Stimulated activated CD4-positive, alpha-beta T cell treated with anti-CD3 and anti-CD28 coated beads, TNF-alpha, amount 100 ng/mL, for 24 hours (primary cell): ENCODE data around the gene CDKN2B-AS1.

Source experiments
- DNase-seq, 3 experiments: peaks; one replicate each; pipeline ENCODE4 v3.0.0-alpha.2; 2020; ENCODE audit warnings: low read depth in 3 of 3

CDKN2B-AS1 gene

GRCh38 chr9:22005702-22006606 is 11.4 kb downstream of the CDKN2B-AS1 start:
- DNase-seq = no peak

GRCh38 chr9:22008384-22008716 is 13.8 kb downstream of the CDKN2B-AS1 start:
- no peak for DNase-seq

- DNase-seq = peak in 1 of 3 experiments; percentile 76
Observed at GRCh38 chr9:22008717-22009505, 14.3 kb downstream of the CDKN2B-AS1 start, which contains the start of gene CDKN2B. Gene CDKN2B (minus strand): TSS chr9:22009305. CDS start chr9:22008953, 352 bp downstream.

- DNase-seq = no peak
Observed at GRCh38 chr9:22009506-22009867, 14.9 kb downstream of the CDKN2B-AS1 start.

- DNase-seq = no peak
Observed at GRCh38 chr9:22010866-22011625, 16.5 kb downstream of the CDKN2B-AS1 start.

- no peak for DNase-seq
Observed at GRCh38 chr9:22022396-22022795, 27.8 kb downstream of the CDKN2B-AS1 start.

- DNase-seq = no peak
Observed at GRCh38 chr9:22026696-22027095, 32.1 kb downstream of the CDKN2B-AS1 start.

GRCh38 chr9:22028394-22028793 is 33.8 kb downstream of the CDKN2B-AS1 start:
- no peak for DNase-seq

- DNase-seq = no peak
Observed at GRCh38 chr9:22029231-22029630, 34.6 kb downstream of the CDKN2B-AS1 start.

- DNase-seq = no peak
Observed at GRCh38 chr9:22030101-22030598, 35.6 kb downstream of the CDKN2B-AS1 start.

GRCh38 chr9:22031655-22032411 is 37.2 kb downstream of the CDKN2B-AS1 start:
- no peak for DNase-seq

- no peak for DNase-seq
Observed at GRCh38 chr9:22033012-22033630, 38.5 kb downstream of the CDKN2B-AS1 start.

- DNase-seq = no peak
Observed at GRCh38 chr9:22035591-22036011, 41.0 kb downstream of the CDKN2B-AS1 start.

GRCh38 chr9:22036866-22037626 is 42.5 kb downstream of the CDKN2B-AS1 start:
- DNase-seq = no peak

GRCh38 chr9:22037954-22038690 is 43.5 kb downstream of the CDKN2B-AS1 start:
- no peak for DNase-seq

GRCh38 chr9:22039258-22039657 is 44.7 kb downstream of the CDKN2B-AS1 start:
- DNase-seq = no peak

- DNase-seq = no peak
Observed at GRCh38 chr9:22040760-22041159, 46.2 kb downstream of the CDKN2B-AS1 start.

- DNase-seq = no peak
Observed at GRCh38 chr9:22041344-22041743, 46.8 kb downstream of the CDKN2B-AS1 start.

GRCh38 chr9:22041775-22042174 is 47.2 kb downstream of the CDKN2B-AS1 start:
- no peak for DNase-seq
